CD4-positive, CD25-positive, alpha-beta regulatory T cell (primary cell): ENCODE data around the gene DPF1. TPM values are rescaled to one million over a fixed set of nuclear protein-coding genes. Genes with fewer than 3 reads are reported as not detected.

Experiments used
- ATAC-seq, 2 donors: fragments of 150-1000 bp; cut with Tn5 transposase; one replicate each; pipeline ENCODE4 v1.10.0; 2021; ENCODE audit warnings: low read depth in 2 of 2, moderate number of reproducible peaks in 2 of 2, moderate library complexity in 1 of 2
- DNase-seq, 3 donors: peaks; one replicate each; pipeline versions ENCODE4 v3.0.0 to v3.0.0-alpha.2; 2012 to 2022; ENCODE audit warnings: mixed read lengths in 1 of 3
- H3K27ac ChIP-seq: one replicate; pipeline ENCODE4 v1.7.0; 2013; ENCODE audit warnings: mild to moderate bottlenecking, low read length; ENCODE audit not compliant: insufficient read depth, poor library complexity, severe bottlenecking
- H3K27me3 ChIP-seq: one replicate; pipeline ENCODE4 v1.7.0; 2013; ENCODE audit warnings: low read length; ENCODE audit not compliant: control insufficient read depth, insufficient read depth
- H3K36me3 ChIP-seq: one replicate; pipeline ENCODE4 v1.7.0; 2013; ENCODE audit warnings: mild to moderate bottlenecking, low read length, moderate library complexity; ENCODE audit not compliant: control insufficient read depth, insufficient read depth
- H3K4me1 ChIP-seq: 2 replicates; pipeline ENCODE4 v1.7.0; 2013; ENCODE audit warnings: mild to moderate bottlenecking, low read length; ENCODE audit not compliant: insufficient read depth, control insufficient read depth, poor library complexity, severe bottlenecking
- H3K4me3 ChIP-seq: one replicate; pipeline ENCODE4 v1.7.0; 2013; ENCODE audit warnings: low read depth, mild to moderate bottlenecking, low read length, moderate library complexity
- H3K9me3 ChIP-seq, 2 experiments: 1 replicate in 1 of 2; 2 replicates in 1 of 2; pipeline ENCODE4 v1.7.0; 2013; ENCODE audit warnings: low read length in 2 of 2, mild to moderate bottlenecking in 1 of 2, moderate library complexity in 1 of 2; ENCODE audit not compliant: control insufficient read depth in 2 of 2
- H3K27ac Mint-ChIP-seq, 3 donors: one replicate each; pipeline ENCODE4 v1.8.0; 2020 to 2022; ENCODE audit warnings: mild to moderate bottlenecking in 3 of 3, mixed read lengths in 3 of 3, moderate library complexity in 2 of 3
- H3K27me3 Mint-ChIP-seq: one replicate; pipeline ENCODE4 v1.8.0; 2022; ENCODE audit warnings: mild to moderate bottlenecking, mixed read lengths
- H3K36me3 Mint-ChIP-seq: one replicate; pipeline ENCODE4 v1.8.0; 2020; ENCODE audit warnings: mixed read lengths
- H3K4me1 Mint-ChIP-seq, 4 donors: one replicate each; pipeline ENCODE4 v1.8.0; 2020 to 2022; ENCODE audit warnings: mixed read lengths in 4 of 4, mild to moderate bottlenecking in 1 of 4
- H3K4me3 Mint-ChIP-seq, 4 donors: one replicate each; pipeline ENCODE4 v1.8.0; 2020 to 2022; ENCODE audit warnings: mild to moderate bottlenecking in 4 of 4, mixed read lengths in 4 of 4, moderate library complexity in 3 of 4
- H3K9me3 Mint-ChIP-seq, 7 donors: one replicate each; pipeline ENCODE4 v1.8.0; 2020 to 2022; ENCODE audit warnings: mixed read lengths in 7 of 7, mild to moderate bottlenecking in 3 of 7, moderate library complexity in 2 of 7
- polyA plus RNA-seq, 4 donors: library from polyadenylated mRNA; unstranded; fragments of 300-500 nt; fragmentation: Illumina TruSeq; gene quantifications; one replicate each; pipeline ENCODE4 v1.2.3, GENCODE V29; 2021
- total RNA-seq: library from RNA; stranded (reverse); gene quantifications from one replicate; pipeline ENCODE4 v1.2.3, GENCODE V29; 2022

Gene DPF1
- total and polyA plus RNA-seq, 5 donors from 2014 or later = not detected

- H3K4me3 Mint-ChIP-seq = peak overlapping the region in 2 of 4 donors; percentile 3 to 49
- no peaks in the 10 kb centered on the region for H3K27me3 ChIP-seq
Observed at GRCh38 chr19:38213911-38214625, 10.0 kb downstream of the DPF1 start.

DNA sequence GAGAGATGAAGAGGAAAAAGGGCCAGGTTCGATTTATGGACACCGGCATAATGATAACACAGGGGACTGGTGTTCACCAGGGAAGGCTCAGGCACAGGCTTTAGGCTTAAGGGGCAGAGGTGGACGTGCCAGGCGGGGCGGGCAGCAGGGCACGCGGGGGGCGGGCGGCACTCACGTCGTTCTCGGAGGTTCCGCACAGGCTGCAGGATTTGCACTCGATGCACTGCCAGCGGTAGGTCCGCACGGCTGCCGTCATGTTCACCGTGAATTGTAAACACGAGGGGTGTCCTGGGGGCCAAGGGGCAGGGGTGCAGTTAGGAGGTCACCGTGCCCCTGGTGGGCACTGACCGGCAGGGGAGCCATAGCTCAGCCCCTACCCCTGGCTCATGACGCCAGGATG is 10.6 kb downstream of the DPF1 start:
- H3K27ac ChIP-seq = no peak overlapping the region
- H3K27me3 ChIP-seq = no peaks in the 10 kb centered on the region
- H3K4me1 ChIP-seq = peaks cover 24% of the 10 kb centered on the region
- H3K9me3 Mint-ChIP-seq = peaks cover 0 to 3% (median 0%) of the 10 kb centered on the region in 7 donors
- DNase-seq (no peak), ATAC-seq (no peak)
- H3K4me3 ChIP-seq = no peak overlapping the region
- H3K27me3 Mint-ChIP-seq = peaks cover 52% of the 10 kb centered on the region
- no peak overlapping the region for H3K4me3 Mint-ChIP-seq
- H3K9me3 ChIP-seq = no peaks in the 10 kb centered on the region
- no peaks in the 10 kb centered on the region for H3K36me3 ChIP-seq
- peaks cover 0 to 24% (median 11%) of the 10 kb centered on the region in 4 donors for H3K4me1 Mint-ChIP-seq
- no peak overlapping the region for H3K27ac Mint-ChIP-seq
- H3K36me3 Mint-ChIP-seq = peaks cover 4% of the 10 kb centered on the region

More at GRCh38 chr19:38213911-38214625, 10.0 kb downstream of the DPF1 start:
- peak; percentile 27 to 61 (median 45) for DNase-seq
- H3K4me1 Mint-ChIP-seq = peaks cover 0 to 24% (median 11%) of the 10 kb centered on the region in 4 donors
- Histone ChIP-seq H3K36me3 (no peaks in the 10 kb centered on the region), H3K27ac (no peak overlapping the region), H3K4me3 (no peak overlapping the region), H3K9me3 (no peaks in the 10 kb centered on the region), H3K4me1 (peaks cover 24% of the 10 kb centered on the region)
- peaks cover 0 to 3% (median 0%) of the 10 kb centered on the region in 7 donors for H3K9me3 Mint-ChIP-seq
- peaks cover 58% of the 10 kb centered on the region for H3K27me3 Mint-ChIP-seq
- H3K36me3 Mint-ChIP-seq = peaks cover 4% of the 10 kb centered on the region
- H3K27ac Mint-ChIP-seq = peak overlapping the region; percentile 8 to 71 (median 34)
- ATAC-seq = peak; percentile 73

DNA sequence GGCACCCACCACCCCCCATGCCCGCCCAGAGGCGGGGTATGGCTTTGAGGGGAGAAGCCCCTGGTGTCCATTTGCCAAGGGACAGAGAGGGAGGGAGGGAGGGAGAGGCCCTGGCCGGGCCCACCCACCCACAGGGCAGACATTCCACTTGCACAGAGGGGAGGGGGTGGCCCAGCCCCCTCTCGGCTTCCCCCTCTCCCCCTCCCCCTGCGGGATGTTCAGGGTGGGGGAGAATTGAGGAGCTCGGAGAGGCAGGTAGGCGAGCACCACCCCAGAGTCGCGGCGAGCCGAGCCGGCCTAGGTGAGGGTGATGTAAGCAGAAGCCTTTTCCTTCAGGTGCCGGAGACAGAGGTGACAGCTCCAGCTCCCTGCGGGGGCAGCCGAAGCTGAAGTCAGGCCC is 12.3 kb downstream of the DPF1 start:
- Mint-ChIP-seq H3K4me1 (peaks cover 0 to 24% (median 11%) of the 10 kb centered on the region in 4 donors), H3K27me3 (peaks cover 52% of the 10 kb centered on the region), H3K9me3 (peaks cover 0 to 3% (median 0%) of the 10 kb centered on the region in 7 donors), H3K27ac (no peak overlapping the region), H3K36me3 (peaks cover 8% of the 10 kb centered on the region), H3K4me3 (no peak overlapping the region)
- H3K4me3 ChIP-seq = no peak overlapping the region
- no peaks in the 10 kb centered on the region for H3K27me3 ChIP-seq
- DNase-seq (no peak), ATAC-seq (no peak)
- H3K27ac ChIP-seq = no peak overlapping the region
- H3K4me1 ChIP-seq = peaks cover 21% of the 10 kb centered on the region
- no peaks in the 10 kb centered on the region for H3K36me3 ChIP-seq
- H3K9me3 ChIP-seq = no peaks in the 10 kb centered on the region

DNA sequence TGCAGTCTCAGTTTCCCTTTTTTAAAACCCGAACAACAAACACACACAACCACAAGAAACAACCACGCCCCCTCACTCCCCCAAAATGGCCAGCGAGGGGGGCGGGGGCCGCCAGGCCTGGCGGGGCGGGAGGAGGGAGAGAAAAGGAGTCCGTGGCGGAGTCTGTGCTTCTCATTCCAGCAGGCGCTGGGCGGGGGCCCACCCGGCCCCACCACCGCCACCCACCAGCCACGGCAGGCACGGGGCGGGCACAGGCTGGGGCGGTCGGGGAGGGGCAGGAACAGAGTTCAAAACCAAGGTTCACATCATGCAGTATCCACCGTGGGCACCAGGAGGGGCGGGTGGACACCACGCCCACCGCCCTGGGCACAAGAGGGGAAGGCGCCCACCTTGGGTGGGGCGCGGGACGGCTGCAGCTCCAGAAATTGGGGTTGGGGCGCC is 12.9 kb downstream of the DPF1 start:
- Mint-ChIP-seq H3K4me3 (no peak overlapping the region), H3K4me1 (peaks cover 0 to 24% (median 11%) of the 10 kb centered on the region in 4 donors), H3K27ac (no peak overlapping the region), H3K27me3 (peaks cover 52% of the 10 kb centered on the region), H3K9me3 (peaks cover 0 to 3% (median 0%) of the 10 kb centered on the region in 7 donors), H3K36me3 (peaks cover 8% of the 10 kb centered on the region)
- no peaks in the 10 kb centered on the region for H3K9me3 ChIP-seq
- DNase-seq = no peak
- peaks cover 21% of the 10 kb centered on the region for H3K4me1 ChIP-seq
- no peaks in the 10 kb centered on the region for H3K36me3 ChIP-seq
- H3K27ac ChIP-seq = no peak overlapping the region
- H3K27me3 ChIP-seq = no peaks in the 10 kb centered on the region
- no peak for ATAC-seq
- no peak overlapping the region for H3K4me3 ChIP-seq

DNA sequence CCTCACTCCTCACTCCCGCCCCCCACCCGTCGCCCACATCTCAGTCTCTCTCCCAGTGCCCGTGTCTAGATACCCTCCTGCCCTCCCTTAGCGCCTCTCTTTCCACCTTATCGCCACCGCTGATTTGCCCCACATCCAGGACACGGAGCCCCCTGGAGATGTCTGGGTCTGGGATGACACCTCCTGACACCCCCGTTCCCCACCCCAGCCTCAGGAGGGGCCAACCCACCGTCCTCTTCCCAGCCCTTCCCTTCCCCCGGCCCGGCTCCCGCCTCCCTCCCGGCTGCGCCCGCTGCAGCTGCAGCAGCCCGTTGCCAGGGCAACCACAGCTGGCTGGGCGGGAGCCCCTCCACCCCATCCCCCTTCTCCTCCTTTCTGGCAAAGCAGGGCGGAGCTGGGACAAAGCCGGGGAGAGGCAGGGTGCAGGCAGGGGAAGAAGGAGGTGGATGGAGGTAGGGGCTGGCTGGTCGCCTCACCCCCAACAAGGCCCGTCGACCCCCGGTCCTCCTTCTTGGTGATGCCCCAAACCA is 13.5 kb downstream of the DPF1 start:
- DNase-seq (no peak), ATAC-seq (no peak)
- peaks cover 0 to 24% (median 11%) of the 10 kb centered on the region in 4 donors for H3K4me1 Mint-ChIP-seq
- Histone ChIP-seq H3K27ac (no peak overlapping the region), H3K9me3 (no peaks in the 10 kb centered on the region), H3K4me3 (no peak overlapping the region), H3K27me3 (no peaks in the 10 kb centered on the region), H3K4me1 (peaks cover 21% of the 10 kb centered on the region), H3K36me3 (no peaks in the 10 kb centered on the region)
- H3K9me3 Mint-ChIP-seq = peaks cover 0 to 3% (median 0%) of the 10 kb centered on the region in 7 donors
- H3K36me3 Mint-ChIP-seq = peaks cover 8% of the 10 kb centered on the region
- peak overlapping the region in 1 of 4 donors; percentile 17 for H3K4me3 Mint-ChIP-seq
- H3K27ac Mint-ChIP-seq = no peak overlapping the region
- peaks cover 46% of the 10 kb centered on the region for H3K27me3 Mint-ChIP-seq

GRCh38 chr19:38209671-38210457 is 14.2 kb downstream of the DPF1 start:
- peaks cover 45% of the 10 kb centered on the region for H3K27me3 Mint-ChIP-seq
- Histone ChIP-seq H3K27ac (no peak overlapping the region), H3K27me3 (no peaks in the 10 kb centered on the region), H3K9me3 (no peaks in the 10 kb centered on the region), H3K4me1 (peaks cover 21% of the 10 kb centered on the region), H3K36me3 (no peaks in the 10 kb centered on the region), H3K4me3 (no peak overlapping the region)
- H3K36me3 Mint-ChIP-seq = peaks cover 10% of the 10 kb centered on the region
- H3K27ac Mint-ChIP-seq = no peak overlapping the region
- ATAC-seq (no peak), DNase-seq (no peak)
- H3K4me1 Mint-ChIP-seq = peaks cover 0 to 24% (median 11%) of the 10 kb centered on the region in 4 donors
- peak overlapping the region in 1 of 4 donors; percentile 17 for H3K4me3 Mint-ChIP-seq
- H3K9me3 Mint-ChIP-seq = peaks cover 0 to 3% (median 0%) of the 10 kb centered on the region in 7 donors

GRCh38 chr19:38209152-38209551 is 14.9 kb downstream of the DPF1 start:
- Mint-ChIP-seq H3K27ac (no peak overlapping the region), H3K36me3 (peaks cover 11% of the 10 kb centered on the region), H3K9me3 (peaks cover 0 to 3% (median 0%) of the 10 kb centered on the region in 7 donors), H3K27me3 (peaks cover 39% of the 10 kb centered on the region), H3K4me3 (no peak overlapping the region), H3K4me1 (peaks cover 0 to 20% (median 7%) of the 10 kb centered on the region in 4 donors)
- ATAC-seq = no peak
- Histone ChIP-seq H3K4me1 (peaks cover 20% of the 10 kb centered on the region), H3K4me3 (no peak overlapping the region), H3K27me3 (no peaks in the 10 kb centered on the region), H3K36me3 (no peaks in the 10 kb centered on the region), H3K27ac (no peak overlapping the region), H3K9me3 (no peaks in the 10 kb centered on the region)
- no peak for DNase-seq
